ENCODE data around the gene CFAP77.
A peak's percentile ranks its signal among the peaks of the same experiment; 100 is the strongest.

The CFAP77 gene

GRCh38 chr9:132447902-132448301, 37.9 kb downstream of the CFAP77 start:
- DNase-seq (ENCODE audit: low read depth in 2 of 3, low spot score in 2 of 3), result no peak

- DNase-seq (ENCODE audit: low read depth in 2 of 3, low spot score in 2 of 3), result peak in 1 of 3 experiments; percentile 9
Observed at GRCh38 chr9:132451276-132451675, 41.3 kb downstream of the CFAP77 start.

DNA sequence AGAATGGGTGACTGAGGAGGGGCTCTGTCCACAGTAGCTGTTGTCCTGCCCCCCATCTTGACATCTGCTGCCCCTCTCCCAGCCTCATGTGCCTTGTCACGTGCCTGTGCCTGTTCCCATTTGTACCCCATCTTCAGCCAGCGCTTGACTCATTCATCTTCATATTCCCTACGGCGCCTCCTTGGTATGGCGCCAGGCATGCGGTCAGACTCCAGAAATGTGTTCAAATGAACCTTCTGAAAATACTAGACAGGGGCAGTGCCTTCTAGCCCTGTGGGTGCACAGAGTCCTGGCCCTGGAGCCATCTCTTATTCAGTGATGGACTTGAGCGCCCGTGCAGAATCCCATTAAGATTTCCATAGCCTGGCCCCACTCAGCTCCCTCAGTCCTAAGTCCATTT, 46.2 kb downstream of the CFAP77 start:
- no peak for DNase-seq (ENCODE audit: low read depth in 2 of 3, low spot score in 2 of 3)

GRCh38 chr9:132457504-132458236, 47.7 kb downstream of the CFAP77 start:
- DNase-seq (ENCODE audit: low read depth in 2 of 3, low spot score in 2 of 3), result no peak

- no peak for DNase-seq (ENCODE audit: low read depth in 2 of 3, low spot score in 2 of 3)
Observed at GRCh38 chr9:132458432-132458831, 48.4 kb downstream of the CFAP77 start.

DNA sequence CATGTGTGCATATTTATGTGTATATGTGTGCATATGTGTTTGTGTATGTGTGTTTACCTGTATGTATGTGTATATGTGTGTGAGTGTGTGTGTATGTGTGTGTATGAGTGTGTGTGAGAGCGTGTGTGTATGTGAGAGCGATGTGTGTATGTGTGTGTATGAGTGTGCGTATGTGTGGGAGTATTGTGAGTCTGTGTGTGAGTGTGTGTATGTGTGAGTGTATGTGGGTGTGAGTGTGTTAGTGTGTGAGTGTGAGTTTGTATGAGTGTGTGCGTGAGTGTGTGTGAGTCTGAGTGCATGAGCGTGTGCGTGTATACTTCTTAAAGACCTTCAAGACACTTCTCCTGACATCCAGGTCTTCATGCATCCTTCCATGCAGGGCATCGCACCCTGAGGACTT, 49.6 kb downstream of the CFAP77 start:
- no peak for DNase-seq (ENCODE audit: low read depth in 2 of 3, low spot score in 2 of 3)

DNA sequence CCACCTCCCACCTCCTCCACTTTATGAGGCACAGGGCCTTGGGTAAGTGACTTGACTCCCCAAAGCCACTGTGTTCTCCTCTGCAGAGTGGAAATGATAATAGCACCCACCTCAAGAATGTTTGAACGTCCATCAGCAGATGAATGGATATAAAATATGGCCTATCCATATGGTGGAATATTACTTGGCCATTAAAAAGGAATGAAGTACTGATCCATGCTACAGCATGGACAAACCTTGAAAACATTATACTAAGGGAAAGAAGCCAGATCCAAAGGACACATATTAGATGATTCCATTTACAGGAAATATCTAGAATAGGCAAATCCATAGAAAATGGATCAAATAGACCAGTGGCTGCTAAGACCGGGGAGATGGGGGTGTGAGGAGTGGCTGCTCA, 50.2 kb downstream of the CFAP77 start:
- no peak for DNase-seq (ENCODE audit: low read depth in 2 of 3, low spot score in 2 of 3)

- DNase-seq (ENCODE audit: low read depth in 2 of 3, low spot score in 2 of 3), result no peak
Observed at GRCh38 chr9:132461281-132461896, 51.4 kb downstream of the CFAP77 start.

- no peak for DNase-seq (ENCODE audit: low read depth in 2 of 3, low spot score in 2 of 3)
Observed at GRCh38 chr9:132461971-132462370, 52.0 kb downstream of the CFAP77 start.

DNA sequence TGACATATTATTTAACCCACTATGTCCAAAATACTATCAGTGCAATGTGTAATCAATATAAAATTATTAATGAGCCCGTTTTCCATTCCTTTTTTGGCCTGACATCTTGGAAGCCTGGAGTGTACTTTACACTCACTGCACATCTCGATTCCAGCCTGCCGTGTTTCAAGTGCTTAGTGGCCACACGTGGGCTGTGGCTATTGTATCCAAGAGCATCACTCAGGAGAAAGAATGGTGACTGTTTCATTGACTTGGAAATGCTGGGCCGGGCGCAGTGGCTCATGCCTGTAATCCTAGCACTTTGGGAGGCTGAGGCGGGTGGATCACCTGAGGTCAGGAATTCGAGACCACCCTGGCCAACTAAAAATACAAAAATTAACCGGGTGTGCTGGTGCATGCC, 54.5 kb downstream of the CFAP77 start:
- DNase-seq (ENCODE audit: low read depth in 2 of 3, low spot score in 2 of 3), result no peak

GRCh38 chr9:132465131-132465635, 55.2 kb downstream of the CFAP77 start:
- DNase-seq (ENCODE audit: low read depth in 2 of 3, low spot score in 2 of 3), result no peak

DNA sequence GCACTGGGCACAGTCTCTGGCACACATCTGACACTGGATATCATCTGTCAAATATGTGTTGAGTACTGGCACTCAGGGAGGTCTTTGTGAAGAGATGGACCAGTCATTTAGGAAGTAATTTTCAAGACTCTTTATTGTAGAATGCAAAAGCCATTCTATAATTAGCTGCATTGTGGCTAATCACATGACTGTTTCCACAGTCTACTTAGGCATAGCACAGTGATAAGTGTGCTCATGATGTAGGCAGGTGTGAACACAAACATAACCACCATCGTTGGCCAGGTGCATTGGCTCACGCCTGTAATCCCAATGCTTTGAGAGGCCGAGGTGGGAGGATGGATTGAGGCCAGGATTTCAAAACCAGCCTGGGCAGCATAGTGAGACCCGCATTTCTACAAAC, 62.2 kb downstream of the CFAP77 start:
- DNase-seq (ENCODE audit: low read depth in 2 of 3, low spot score in 2 of 3), result no peak

- DNase-seq (ENCODE audit: low read depth in 2 of 3, low spot score in 2 of 3), result no peak
Observed at GRCh38 chr9:132472599-132472998, 62.6 kb downstream of the CFAP77 start.

DNA sequence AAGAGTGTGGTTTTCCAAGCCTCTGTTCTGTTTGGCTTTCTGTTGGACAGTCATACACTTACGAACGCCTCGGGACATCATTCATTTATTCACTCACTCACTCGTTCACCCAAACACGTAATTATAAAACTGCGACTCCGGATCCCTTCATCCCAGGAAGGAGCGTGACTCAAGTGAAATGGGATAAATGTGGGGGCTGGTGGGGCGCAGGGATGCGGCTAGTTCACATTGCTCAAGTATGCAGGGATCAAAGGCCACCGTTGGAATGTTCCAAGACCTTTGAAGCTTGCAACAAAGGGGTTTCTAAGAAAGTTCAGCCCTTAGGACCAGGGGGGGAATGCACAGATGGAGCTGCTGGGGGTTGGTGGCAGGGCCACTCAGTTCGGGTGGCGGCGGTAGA, 64.2 kb downstream of the CFAP77 start:
- DNase-seq (ENCODE audit: low read depth in 2 of 3, low spot score in 2 of 3), result no peak

GRCh38 chr9:132478353-132479050, 68.5 kb downstream of the CFAP77 start:
- DNase-seq (ENCODE audit: low read depth in 2 of 3, low spot score in 2 of 3), result no peak

DNA sequence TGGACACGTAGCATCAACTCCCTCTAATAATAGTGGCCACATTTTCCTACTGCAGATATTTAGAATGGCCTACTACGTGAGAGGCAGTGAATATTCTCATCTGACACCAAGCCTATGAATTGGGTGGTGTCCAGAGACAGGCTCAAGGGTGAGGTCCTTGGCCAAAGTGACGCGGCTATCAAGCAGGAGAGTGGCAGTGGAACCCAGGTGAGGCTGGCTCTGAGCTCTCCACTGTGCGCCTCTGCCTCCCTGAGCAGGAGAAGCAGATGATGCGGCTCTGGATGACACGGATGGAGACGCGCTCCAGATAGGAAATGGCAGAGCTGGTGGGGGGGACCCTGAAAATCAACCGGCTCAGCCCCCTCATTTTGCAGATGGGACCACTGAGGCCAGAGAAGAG, 69.7 kb downstream of the CFAP77 start:
- DNase-seq (ENCODE audit: low read depth in 2 of 3, low spot score in 2 of 3), result no peak

- no peak for DNase-seq (ENCODE audit: low read depth in 2 of 3, low spot score in 2 of 3)
Observed at GRCh38 chr9:132481053-132481849, 71.2 kb downstream of the CFAP77 start.

DNA sequence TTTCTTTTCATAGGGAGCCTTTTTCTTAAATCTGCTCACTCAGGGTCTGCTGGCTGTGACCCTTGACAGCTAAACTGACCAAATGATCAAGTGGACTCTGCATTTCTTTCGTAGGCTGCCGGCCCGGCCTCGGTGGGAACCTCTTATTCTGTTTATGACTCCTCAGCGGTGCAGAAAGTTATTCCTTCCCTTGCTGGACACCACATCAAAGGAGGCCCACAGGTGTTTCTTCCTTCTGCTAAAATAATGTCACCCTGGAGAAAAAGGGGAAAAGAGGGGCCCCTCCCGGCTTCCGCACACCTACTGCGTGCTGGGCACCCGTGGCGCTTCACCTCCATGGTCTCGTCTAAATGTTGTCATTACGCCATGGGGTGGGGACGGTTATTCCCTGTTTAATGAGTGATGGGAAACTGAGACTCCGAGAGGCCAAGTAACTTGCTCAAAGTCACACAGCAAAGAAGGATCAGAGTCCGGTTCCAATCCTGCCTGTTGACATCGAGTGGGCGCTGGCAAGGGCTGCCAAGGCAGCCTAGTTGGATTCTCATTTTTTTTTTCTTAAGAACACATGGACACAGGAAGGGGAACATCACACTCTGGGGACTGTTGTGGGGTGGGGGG, 72.3 kb downstream of the CFAP77 start:
- DNase-seq (ENCODE audit: low read depth in 2 of 3, low spot score in 2 of 3), result no peak

DNA sequence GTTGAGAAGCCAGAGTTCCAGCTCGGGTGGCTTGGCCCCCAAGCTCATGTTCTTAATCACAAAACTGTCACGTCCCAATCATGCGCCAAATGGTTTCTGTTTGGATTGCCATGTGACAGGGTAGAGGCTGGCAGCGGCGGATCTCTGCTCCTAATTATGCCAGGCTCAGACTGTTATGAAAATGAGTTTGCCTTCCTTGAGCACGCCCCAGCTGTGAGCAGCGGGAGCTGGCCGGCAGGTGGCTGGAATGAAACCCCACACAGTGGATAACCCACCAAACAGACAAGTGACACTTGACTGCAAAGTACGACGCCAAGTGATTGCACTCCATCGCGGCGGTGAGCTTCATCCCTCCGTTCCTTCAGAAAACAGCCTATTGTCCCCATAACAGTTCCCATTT, 75.4 kb downstream of the CFAP77 start:
- no peak for DNase-seq (ENCODE audit: low read depth in 2 of 3, low spot score in 2 of 3)

DNA sequence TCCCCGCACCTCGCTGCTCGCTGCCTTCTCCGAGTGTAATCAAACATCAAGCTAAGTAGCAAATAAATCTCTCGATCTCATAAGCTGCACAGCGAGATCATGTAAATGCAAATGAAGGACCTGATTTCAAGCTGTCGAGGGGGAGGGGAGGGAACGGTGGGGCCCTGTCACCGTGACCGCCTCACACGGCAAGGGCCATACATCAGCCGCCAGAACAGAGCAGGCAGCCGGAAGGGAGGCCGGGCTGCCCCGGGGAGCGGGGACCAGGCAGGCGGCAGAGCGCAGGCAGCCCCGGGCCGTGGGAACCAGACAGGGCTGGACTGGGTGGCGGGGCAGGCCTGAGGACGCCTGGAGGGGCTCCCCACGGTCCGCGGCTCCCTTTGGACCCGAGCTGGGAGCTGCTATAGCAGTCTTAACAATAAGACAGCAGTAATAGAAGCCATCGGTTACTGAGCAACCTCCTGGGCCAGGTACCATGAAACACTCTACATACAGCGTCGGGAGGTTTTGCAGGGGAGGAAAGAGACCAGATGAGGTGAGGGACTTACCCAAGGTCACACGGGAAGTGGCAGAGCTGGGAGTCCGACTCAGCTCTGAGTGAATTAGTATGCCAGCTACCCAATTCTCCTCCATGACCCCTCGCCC, 76.8 kb downstream of the CFAP77 start:
- DNase-seq (ENCODE audit: low read depth in 2 of 3, low spot score in 2 of 3), result peak; percentile 9 to 38 (median 28)
